ENCODE results near the gene BNC2.

Gene BNC2

GRCh38 chr9:16434526-16434925 lies 435.9 kb downstream of the BNC2 start:
- DNase-seq, result no peak

GRCh38 chr9:16433494-16433893 lies 437.0 kb downstream of the BNC2 start:
- no peak for DNase-seq

DNA sequence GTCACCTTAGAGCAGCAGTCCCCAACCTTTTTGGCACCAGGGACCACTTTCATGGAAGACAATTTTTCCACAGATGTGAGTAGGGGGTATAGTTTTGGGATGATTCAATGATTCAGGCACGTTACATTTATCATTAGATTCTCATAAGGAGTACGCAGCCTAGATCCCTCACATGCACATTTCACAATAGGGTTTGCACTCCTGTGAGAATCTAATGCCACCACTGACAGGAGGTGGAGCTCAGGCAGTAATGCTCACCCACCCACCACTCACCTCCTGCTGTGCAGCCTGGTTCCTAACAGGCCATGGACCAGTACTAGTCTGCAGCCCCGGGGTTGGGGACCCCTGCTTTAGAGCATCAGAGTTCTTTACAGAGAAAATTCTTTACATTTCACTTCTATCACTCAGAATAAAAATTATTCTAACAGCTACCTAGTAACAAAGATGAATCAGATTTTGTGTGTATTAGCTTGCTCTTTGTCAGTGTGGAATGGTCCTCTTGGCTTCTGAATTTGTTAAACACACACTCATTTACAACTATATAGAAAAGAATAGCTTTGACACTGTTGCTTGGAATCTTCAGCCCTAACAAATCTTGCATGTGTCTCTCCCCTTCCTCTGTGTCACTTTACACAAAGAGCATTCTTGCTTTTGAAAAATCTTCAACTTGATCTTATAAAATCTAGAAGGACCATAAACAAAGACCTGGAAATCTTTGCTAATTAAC lies 438.6 kb downstream of the BNC2 start:
- no peak for DNase-seq

DNA sequence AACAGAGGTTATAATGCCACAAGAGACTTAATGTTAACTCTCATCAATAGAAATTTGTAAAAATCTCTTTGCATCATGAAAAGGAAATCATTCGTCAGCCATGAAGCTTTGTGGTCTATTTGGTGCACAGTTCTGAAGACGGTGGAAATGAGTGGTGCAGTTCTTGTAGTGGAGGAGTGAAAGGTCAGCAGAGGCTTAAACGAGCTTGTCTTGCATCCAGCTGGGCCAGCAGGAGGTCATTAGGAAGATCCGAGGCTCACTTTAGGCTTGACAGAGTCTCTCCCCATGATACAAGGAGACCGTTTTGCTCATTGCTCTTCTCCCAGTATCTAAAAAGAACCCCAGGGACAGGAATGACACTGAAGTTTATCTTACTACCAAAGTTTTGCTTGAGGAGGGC lies 440.8 kb downstream of the BNC2 start:
- DNase-seq, result no peak

GRCh38 chr9:16427873-16428427 lies 442.5 kb downstream of the BNC2 start:
- no peak for DNase-seq

DNA sequence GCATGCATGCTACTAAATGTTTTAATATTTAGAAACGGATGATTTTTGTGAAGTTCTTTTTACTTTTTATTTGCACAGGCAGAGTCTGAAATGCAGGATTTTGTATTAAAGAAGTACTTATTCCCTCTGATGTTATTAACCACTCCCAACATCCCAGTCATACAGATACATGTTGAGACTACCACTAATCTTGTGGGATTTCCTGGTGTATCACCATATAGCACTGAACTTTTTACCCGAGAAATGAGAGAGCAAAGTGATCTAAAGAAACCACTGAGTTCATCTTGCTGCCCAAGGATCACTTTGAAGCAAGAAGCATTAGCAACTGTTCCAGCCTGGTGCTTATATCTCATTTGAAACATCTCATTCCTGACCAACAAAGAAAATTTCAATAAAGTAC lies 443.8 kb downstream of the BNC2 start:
- no peak for DNase-seq

DNA sequence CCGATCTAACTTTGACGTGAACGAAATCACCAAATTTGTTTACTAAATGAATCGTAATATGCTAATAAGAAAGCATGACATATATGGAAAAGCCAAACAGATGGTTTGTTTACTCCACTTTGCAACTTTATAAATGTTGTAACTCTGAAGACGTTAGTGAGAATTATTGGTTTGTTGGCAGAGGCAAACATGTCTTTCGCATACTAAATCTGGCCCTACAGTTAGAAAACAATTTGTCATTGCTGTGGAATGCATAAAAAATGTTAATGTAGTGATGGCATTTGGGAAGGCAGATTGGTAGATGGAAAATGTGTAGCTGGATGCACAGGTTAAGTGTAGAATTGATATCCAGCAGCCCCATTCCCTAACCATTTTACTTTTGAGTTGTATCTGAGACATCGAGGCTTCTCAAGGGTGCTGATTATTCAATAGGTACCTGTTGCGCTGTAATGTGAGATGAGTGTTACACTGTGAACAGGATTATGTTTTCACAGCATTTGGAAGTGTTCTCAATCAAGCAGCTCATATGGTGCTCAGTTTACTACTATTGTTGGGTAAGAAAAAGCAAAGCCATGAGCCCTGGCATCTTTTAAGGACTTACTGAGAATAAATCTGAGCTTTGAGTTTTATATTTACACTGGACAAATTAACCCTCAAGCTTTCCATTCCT lies 444.8 kb downstream of the BNC2 start:
- no peak for DNase-seq

GRCh38 chr9:16422114-16422513 lies 448.4 kb downstream of the BNC2 start:
- DNase-seq, result no peak

DNA sequence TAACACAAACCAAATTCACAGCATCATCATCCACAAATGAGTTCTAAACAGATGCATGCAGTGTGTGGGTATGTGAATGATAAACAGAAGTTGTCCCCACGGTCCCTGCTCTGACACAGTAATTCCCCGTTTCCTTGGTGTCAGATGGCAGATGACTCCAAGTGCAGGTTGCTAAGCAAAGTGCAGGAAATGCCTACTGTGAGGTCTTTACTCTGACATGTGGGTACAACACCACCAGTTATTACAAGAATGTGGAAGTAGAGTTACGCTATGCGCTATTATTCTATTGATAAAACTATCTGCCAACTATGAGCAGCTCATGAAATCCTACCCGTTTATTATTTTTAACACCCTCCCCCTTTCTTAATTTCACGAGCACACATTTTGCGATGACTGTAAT lies 448.9 kb downstream of the BNC2 start:
- DNase-seq, result peak in 1 of 2 donors; percentile 4

GRCh38 chr9:16419124-16419523 lies 451.3 kb downstream of the BNC2 start:
- DNase-seq, result no peak

DNA sequence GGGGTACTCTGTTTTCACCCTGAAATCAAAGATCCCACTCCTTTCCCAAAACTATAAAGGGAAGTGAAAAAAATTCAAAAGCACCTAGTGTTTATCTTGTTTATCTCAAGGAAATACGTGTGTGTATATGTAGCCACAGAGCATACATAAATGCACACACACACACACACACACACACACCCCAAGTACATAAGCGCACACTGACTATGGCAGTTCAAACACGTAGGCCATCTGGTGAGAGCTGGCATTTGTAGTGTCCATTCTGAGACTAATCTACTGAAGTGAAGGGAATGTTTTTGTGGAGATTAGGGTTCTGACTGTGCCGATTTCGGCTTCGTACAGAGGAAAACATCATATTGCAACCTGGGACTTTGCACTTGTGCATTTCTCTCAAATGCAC lies 451.7 kb downstream of the BNC2 start:
- no peak for DNase-seq

- DNase-seq, result no peak
These were observed 452.7 kb downstream of the BNC2 start for GRCh38 chr9:16417749-16418148.

- no peak for DNase-seq
These were observed 453.3 kb downstream of the BNC2 start for GRCh38 chr9:16417161-16417560.

GRCh38 chr9:16414451-16414850 lies 456.0 kb downstream of the BNC2 start:
- DNase-seq, result no peak

DNA sequence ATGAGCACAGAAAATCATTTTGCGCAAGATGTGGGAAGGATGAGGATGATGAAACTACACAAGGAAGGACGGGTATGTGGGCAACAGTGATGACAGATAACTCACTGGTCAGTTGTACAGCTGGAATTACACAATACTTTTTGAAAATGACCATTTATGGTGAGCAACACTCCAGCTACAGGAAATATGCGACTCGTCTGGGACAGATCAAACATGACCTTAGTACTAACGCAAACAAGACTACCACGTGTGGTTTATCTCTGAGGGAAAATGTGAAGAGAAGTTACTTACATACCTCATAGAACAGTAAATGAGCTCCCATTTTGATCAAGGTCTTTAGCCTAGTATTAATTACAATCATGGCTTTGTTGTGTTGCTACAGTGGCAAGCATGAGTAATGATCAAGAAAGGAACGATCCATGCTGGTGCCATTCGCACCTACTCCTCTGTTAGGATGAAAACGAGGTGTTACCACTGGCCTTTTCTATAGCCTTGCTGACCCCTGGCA lies 456.9 kb downstream of the BNC2 start:
- DNase-seq, result peak; percentile 67 to 77

GRCh38 chr9:16412740-16413139 lies 457.7 kb downstream of the BNC2 start:
- no peak for DNase-seq

DNA sequence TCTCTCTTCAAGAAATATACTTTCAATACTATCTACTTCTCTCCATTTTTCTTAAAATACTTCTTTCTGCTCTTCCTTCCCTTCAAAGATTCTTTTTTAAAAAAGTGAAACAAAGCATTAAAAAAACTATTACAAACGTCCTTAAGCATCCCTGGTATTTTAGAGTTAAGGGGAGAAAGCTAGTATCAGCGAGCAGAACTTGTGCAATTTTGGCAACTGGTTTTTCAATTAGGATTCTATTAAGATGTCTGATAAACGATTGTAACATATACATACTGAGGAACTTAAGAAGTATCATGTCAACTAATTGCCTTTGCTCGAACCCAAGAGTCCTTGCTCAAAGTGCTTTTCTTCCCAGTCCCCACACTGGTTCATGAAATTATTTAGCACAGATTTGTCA lies 459.2 kb downstream of the BNC2 start:
- DNase-seq, result no peak

- no peak for DNase-seq
These were observed 459.7 kb downstream of the BNC2 start for GRCh38 chr9:16410601-16411280.

GRCh38 chr9:16407617-16408016 lies 462.9 kb downstream of the BNC2 start:
- DNase-seq, result no peak

DNA sequence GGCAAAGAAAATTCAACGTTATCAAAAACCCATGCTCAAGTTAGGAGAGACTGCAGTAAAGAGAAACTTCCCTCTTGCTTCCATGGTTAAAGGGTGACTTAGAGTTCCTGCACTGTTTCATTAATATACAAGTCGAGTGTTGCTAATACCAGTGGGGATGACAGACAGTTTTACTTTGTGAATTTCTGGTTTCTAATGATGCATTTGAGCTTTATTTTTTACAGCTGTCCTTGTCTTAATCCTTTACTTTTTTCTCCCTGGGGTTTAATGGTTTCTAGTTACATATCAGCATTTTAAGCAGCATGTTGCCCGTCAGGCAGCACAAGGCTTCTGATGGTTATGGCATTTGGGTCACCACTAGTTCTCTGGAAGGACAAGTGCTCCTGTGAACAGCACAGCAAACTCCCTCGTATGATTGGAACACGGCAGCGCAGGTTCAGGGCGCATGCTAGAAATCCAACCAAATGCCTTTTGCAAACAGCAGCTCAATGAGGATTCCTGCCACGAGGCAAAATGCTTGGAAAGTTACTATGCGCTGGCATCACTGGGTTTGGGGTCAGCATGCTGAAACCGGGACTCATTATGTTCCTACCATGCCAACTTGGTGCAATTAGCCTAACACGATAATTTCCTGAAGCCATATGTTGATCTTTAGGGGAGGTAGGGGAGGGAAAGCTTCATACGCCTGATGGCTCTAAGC lies 463.8 kb downstream of the BNC2 start:
- no peak for DNase-seq

GRCh38 chr9:16405421-16405820 lies 465.0 kb downstream of the BNC2 start:
- DNase-seq, result no peak

GRCh38 chr9:16401701-16402100 lies 468.8 kb downstream of the BNC2 start:
- DNase-seq, result peak; percentile 52 to 59

- no peak for DNase-seq
These were observed 471.8 kb downstream of the BNC2 start for GRCh38 chr9:16398691-16399090.
